Left lung (tissue), 10 donors: Measurements from ENCODE around the gene ACSL4. TPM values are rescaled to one million over a fixed set of nuclear protein-coding genes. Genes with fewer than 3 reads are reported as not detected.

Experiments
- ATAC-seq: fragments of 200-7000 bp; cut with Tn5 transposase; one replicate; pipeline ENCODE4 v1.9.1; 2020; ENCODE audit warnings: moderate library complexity
- DNase-seq, 4 donors: peaks; one replicate each; pipeline ENCODE4 v3.0.0-alpha.2; 2013 to 2020
- H3K27ac ChIP-seq, 2 donors: fragments of 200-600 bp; sonication (generic) in 1 of 2; one replicate each; pipeline versions ENCODE4 v1.5.0 to v1.8.0; 2020 to 2021
- H3K27me3 ChIP-seq, 2 donors: fragments of 200-600 bp; sonication (generic) in 1 of 2; one replicate each; pipeline versions ENCODE4 v1.5.0 to v1.8.0; 2020 to 2021
- H3K36me3 ChIP-seq, 2 donors: fragments of 200-600 bp; sonication (generic) in 1 of 2; one replicate each; pipeline versions ENCODE4 v1.5.0 to v1.8.0; 2020 to 2021
- H3K4me1 ChIP-seq, 2 donors: fragments of 200-600 bp; one replicate each; pipeline ENCODE4 v1.8.0; 2021
- H3K4me3 ChIP-seq, 2 donors: fragments of 200-600 bp; sonication (generic) in 1 of 2; one replicate each; pipeline versions ENCODE4 v1.5.0 to v1.8.0; 2020 to 2021; ENCODE audit warnings: mild to moderate bottlenecking in 1 of 2
- H3K9me3 ChIP-seq, 2 donors: fragments of 200-600 bp; sonication (generic) in 1 of 2; one replicate each; pipeline versions ENCODE4 v1.5.0 to v1.8.0; 2020 to 2021
- intact Hi-C, 2 donors: fragments of 100-400 bp; cut with DNase I; formaldehyde crosslinking; loops; one replicate each; pipeline versions ENCODE4 v1.11.2 to v1.14.2; 2022
- polyA plus RNA-seq, 6 donors: library from polyadenylated mRNA; unstranded; fragments of 120-200 nt; gene quantifications; one replicate each; pipeline ENCODE4 v1.2.1, GENCODE V29; 2013; ENCODE audit not compliant: insufficient read length in 6 of 6
- total RNA-seq, 2 donors: library from RNA; stranded (reverse); fragmentation: NEBNext Ultra II Directional; extraction: Animal tissue kit (Norgen Biotek cat#: 25700); gene quantifications; one replicate each; pipeline ENCODE4 v1.2.1, GENCODE V29; 2021
- TF ChIP-seq, protein P1 (sequence below), 2 donors: fragments of 200-600 bp; sonication (generic) in 1 of 2; IDR thresholded peaks; one replicate each; pipeline versions ENCODE4 v1.5.0 to v1.8.0; 2021; ENCODE audit warnings: antibody characterized with exemption in 2 of 2
- donor health status: DM: no; HTN: yes; CAD: no.
- donor health status: DM: no; HTN: no; CAD: no.

ACSL4 gene
- total and polyA plus RNA-seq, 8 donors, result 13.2 to 93.9 (median 15.4) TPM

DNA sequence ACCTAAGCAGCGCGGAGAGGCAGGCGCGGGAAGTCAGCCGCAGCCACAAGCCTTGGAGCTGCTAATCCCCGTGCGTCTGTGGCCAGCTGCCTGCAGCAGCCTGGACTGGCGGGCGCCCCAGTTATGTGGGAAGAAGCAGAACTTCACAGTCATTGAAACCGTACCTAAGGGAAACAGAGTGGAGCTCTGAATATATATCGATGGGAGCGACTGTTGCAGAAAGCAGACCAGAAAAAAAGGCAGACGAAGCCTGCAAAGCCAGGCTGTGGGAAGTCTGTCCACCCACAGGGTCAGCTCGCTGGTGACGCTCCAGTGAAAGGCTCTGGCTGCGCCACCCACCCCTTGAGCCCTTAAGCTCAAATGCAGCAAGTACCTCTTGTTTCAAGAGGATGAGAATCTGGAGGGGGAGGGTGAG, 132.8 kb downstream of the ACSL4 start:
- Histone ChIP-seq H3K36me3 (no peaks in the 10 kb centered on the region), H3K9me3 (no peaks in the 10 kb centered on the region), H3K27ac (no peak overlapping the region), H3K4me1 (no peaks in the 10 kb centered on the region), H3K27me3 (peaks cover 0 to 5% of the 10 kb centered on the region in 2 donors), H3K4me3 (no peak overlapping the region)
- TF ChIP-seq, protein P1, sequence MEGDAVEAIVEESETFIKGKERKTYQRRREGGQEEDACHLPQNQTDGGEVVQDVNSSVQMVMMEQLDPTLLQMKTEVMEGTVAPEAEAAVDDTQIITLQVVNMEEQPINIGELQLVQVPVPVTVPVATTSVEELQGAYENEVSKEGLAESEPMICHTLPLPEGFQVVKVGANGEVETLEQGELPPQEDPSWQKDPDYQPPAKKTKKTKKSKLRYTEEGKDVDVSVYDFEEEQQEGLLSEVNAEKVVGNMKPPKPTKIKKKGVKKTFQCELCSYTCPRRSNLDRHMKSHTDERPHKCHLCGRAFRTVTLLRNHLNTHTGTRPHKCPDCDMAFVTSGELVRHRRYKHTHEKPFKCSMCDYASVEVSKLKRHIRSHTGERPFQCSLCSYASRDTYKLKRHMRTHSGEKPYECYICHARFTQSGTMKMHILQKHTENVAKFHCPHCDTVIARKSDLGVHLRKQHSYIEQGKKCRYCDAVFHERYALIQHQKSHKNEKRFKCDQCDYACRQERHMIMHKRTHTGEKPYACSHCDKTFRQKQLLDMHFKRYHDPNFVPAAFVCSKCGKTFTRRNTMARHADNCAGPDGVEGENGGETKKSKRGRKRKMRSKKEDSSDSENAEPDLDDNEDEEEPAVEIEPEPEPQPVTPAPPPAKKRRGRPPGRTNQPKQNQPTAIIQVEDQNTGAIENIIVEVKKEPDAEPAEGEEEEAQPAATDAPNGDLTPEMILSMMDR (IDR thresholded peaks at IDR 0.05), result no peak
- intact Hi-C loops, result no loop called here
- ATAC-seq (peak; percentile 73), DNase-seq (peak in 2 of 4 donors; percentile 27 to 61)

DNA sequence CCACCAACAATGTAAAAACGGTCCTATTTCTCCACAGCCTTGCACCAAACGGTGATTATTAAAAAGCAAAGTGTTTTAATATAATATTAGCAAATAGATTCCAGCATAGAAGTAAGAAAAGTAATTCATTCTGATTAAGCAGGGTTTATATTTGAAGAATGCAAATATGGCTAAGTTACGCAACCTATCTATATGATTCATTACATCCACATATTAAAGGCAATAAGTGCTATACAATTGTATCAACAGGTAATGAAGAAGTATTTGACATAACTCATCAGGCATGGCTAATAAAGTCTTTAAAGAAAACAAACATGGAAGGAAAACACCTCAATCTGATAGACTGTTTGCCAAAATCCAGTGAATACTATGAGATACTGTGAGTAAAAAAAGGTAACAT, 137.0 kb downstream of the ACSL4 start:
- TF ChIP-seq, protein P1 (IDR thresholded peaks at IDR 0.05), result no peak
- DNase-seq, result no peak
- Histone ChIP-seq H3K36me3 (no peaks in the 10 kb centered on the region), H3K27ac (no peak overlapping the region), H3K27me3 (no peaks in the 10 kb centered on the region), H3K4me3 (no peak overlapping the region), H3K9me3 (no peaks in the 10 kb centered on the region), H3K4me1 (no peaks in the 10 kb centered on the region)
- ATAC-seq, result no peak
- intact Hi-C loops, result no loop called here

Other genes with a start within 250 kb of the ACSL4 start
- gene NXT2, start 196.4 kb downstream of the ACSL4 start, total RNA-seq, result 10 to 100 TPM; 10.5 to 10.7 TPM
- 10 to 100 TPM; 21.1 to 27.5 (median 22.0) TPM for gene NXT2, start 196.4 kb downstream of the ACSL4 start, polyA plus RNA-seq
- gene KCNE5, start 108.1 kb downstream of the ACSL4 start, total RNA-seq, result under 1 TPM in 1 of 2 donors, not detected in 1; 0.84 TPM
- gene KCNE5, start 108.1 kb downstream of the ACSL4 start, polyA plus RNA-seq, result 1 to 10 TPM; 3.9 to 8.0 (median 4.2) TPM